HG02763 (cell line): ENCODE measurements around the gene WWOX.

ENCODE experiments used
- ATAC-seq: cut with Tn5 transposase; IDR thresholded peaks from one replicate; pipeline ENCODE4 v1.9.1; 2021; ENCODE audit warnings: mild to moderate bottlenecking, moderate library complexity; ENCODE audit not compliant: unreplicated experiment

The WWOX gene

GRCh38 chr16:78385086-78385805 lies 285.8 kb downstream of the WWOX start:
- no peak for ATAC-seq

DNA sequence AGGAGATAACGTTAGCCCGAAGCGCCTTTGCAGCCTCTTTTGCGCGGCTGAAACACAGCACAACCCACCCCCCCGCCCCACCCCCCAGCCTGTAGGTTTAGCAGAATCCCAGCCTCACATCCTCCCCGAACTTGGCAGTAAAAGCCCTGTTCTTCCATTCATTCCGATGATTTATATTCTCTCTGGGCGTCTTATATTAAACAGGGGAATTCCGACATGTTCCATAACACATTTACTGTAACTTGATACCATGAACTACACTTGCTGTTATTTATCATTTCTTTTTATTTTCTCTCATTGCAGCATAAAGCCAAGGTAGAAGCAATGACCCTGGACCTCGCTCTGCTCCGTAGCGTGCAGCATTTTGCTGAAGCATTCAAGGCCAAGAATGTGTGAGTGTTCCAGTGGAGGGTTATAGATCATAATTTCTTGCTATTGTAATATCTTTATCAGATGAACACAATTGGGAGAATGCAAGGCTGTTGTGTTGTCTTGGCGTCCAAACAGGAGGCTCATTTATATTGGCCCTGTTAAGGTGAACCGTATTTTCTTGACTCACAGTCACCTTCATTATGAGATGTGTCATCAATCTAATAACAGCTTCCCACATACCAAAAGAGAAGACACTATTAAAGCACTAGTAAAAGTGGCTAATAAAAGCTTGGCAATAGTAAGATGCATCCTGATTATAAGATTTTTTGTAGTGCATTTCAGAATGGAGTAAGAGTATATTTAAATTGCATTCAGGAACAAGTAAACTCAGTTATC lies 287.3 kb downstream of the WWOX start:
- no peak for ATAC-seq

DNA sequence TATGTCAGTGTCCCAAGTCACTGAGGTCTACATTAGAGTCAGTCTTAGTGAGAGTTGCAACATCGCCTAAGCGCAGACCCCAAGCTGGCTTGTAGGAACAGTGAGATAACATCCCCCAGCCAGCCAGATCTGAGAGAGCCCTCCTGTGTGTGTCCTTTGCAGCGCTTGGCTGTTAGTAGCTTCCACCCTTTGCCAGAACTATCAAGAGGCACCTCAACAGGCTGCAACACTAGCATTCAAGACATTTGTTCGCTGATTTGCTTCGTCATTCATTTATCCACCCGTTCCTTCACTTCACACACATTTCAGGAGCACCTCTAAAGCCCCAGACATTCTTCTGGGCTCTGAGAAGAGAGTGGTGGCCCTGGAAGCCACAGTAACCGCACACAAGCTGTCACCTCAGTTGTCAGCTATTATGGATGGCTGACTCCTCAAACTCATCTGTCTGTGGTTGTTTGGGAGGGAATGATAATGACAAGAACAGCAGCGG lies 289.6 kb downstream of the WWOX start:
- no peak for ATAC-seq

DNA sequence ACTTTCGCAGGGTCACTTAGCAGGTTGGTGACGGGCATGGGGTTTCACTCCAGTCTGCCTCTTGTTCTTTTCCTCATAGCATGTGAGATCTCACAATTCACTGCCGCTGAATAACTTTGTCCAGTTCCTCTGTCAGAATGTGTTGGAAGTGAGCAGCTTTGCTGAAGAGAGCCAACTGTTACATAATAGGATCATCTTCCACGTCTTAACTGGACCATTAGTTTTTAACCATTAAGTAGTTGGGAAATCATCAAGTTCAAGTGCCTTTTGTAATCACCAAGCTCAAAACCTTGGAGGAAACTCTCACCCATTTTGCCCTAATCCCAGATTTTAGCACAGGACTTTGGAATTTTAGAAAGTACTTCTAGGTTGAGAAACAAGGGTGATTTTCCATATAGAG lies 290.6 kb downstream of the WWOX start:
- no peak for ATAC-seq

- ATAC-seq: no peak
Observed at GRCh38 chr16:78390508-78391324, 291.3 kb downstream of the WWOX start.

GRCh38 chr16:78392585-78393195 lies 293.2 kb downstream of the WWOX start:
- no peak for ATAC-seq

- no peak for ATAC-seq
Observed at GRCh38 chr16:78395035-78395434, 295.6 kb downstream of the WWOX start.

- no peak for ATAC-seq
Observed at GRCh38 chr16:78396046-78396445, 296.6 kb downstream of the WWOX start.

DNA sequence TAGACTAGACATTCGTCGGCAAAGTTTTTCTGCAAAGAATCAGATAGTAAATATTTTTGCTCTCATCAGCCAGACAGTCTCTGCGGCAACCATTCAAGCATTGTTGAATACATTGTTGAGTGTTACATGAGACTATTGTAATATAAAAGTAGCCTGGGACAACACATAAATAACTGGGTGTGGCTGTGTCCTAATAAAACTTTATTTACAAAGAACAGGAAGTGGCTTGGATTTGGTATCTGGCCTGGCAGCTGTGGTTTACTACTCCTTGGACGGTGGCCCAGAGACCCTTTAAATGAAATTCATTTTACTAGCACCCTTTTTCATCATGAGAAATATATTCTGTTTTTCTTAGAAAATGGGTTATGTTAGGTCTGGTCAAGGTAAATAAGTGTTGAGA lies 297.2 kb downstream of the WWOX start:
- ATAC-seq: no peak

DNA sequence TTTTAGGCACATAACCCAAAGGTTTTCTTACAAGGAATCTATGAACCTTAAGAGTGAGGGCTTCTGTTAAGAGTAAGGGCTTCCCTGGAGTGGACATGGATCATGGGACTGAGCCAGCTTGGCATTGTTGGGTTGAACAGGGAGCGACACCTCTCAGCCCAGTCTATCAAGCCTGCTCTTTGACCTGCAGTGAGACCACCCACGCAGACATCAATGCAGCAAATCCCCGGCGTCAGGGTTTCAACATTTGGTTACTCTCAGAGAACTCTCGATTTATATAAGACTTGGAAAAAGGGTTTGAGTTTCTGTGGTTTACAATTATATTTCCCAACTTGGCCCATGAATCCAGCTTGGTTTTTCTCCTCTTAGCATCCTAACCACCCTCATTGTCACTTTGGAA lies 299.9 kb downstream of the WWOX start:
- ATAC-seq: no peak

GRCh38 chr16:78402833-78403232 lies 303.4 kb downstream of the WWOX start:
- no peak for ATAC-seq

- no peak for ATAC-seq
Observed at GRCh38 chr16:78405040-78405439, 305.6 kb downstream of the WWOX start.

GRCh38 chr16:78405833-78406232 lies 306.4 kb downstream of the WWOX start:
- no peak for ATAC-seq

GRCh38 chr16:78407191-78407590 lies 307.7 kb downstream of the WWOX start:
- ATAC-seq: no peak

DNA sequence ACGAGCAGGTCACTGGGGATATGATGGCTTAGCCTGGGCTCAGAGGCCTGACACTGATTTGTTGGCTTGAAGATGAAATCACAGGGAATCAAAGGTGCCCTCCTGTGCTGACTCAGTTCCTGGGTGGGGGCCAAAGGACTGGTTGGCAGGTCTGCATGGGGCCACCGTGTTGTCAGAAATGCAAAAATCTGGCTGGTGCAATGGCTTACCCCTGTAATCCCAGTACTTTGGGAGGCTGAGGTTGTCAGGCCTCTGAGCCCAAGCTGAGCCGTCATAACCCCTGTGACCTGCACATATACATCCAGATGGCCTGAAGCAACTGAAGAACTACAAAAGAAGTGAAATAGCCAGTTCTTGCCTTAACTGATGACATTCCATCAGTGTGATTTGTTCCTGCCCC lies 314.2 kb downstream of the WWOX start:
- ATAC-seq: no peak

DNA sequence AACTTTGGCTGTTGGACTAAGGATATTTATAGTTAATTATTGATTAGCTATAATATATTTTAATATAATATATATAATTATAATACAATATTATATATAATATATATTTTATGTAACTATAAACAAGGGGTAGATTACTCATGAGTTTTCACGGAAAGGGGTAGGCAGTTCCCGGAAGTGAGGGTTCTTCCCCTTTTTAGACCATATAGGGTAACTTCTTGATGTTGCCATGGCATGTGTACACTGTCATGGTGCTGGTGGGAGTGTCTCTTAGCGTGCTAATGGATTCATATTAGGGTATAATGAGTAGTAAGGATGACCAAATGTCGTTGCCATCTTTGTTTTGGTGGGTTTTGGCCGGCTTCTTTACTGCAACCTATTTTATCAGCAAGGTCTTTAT lies 315.6 kb downstream of the WWOX start:
- ATAC-seq: no peak

DNA sequence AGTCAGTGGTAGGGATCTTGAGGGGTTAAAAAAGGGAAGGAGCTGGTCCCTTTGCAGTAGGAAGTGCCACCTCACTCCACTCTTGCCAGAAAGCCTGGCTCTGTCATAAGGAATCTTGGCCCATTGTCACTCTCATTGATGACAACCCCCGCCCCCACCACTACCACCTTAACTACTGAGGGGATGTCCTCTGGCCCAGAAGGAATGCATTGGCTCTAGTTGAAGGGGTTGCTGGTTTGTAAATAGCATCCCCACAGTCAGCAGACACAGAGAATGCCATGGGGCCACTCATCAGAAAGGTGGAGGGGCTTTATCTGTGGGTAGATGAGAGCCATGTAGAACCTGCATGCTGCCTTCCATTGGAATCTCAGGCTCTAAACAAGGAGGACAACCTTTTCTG lies 316.2 kb downstream of the WWOX start:
- ATAC-seq: no peak

- ATAC-seq: no peak
Observed at GRCh38 chr16:78416400-78416799, 316.9 kb downstream of the WWOX start.

GRCh38 chr16:78421181-78421708 lies 321.8 kb downstream of the WWOX start:
- no peak for ATAC-seq

DNA sequence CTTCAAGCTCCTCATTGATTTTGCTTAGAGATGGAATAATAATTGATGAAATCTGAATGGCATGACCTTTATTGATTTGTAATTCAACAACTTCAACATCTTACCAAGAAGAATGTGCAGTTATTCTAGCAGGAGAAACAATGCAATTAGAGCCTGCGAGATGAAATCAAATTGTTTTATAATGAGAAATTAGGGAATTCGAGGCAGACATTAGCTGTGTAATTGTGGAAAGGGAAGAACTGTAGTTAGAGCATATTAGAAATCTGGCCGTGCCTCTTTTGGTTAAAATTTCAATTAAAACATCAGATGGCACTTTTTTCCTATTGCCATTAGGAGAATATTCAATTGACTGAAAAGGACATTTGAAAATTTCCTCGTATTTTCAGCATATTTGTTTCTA lies 325.8 kb downstream of the WWOX start:
- ATAC-seq: no peak
